Large intestine (tissue), 12 donors: Measurements from ENCODE around the gene ST6GAL2. TPM values are rescaled to one million over a fixed set of nuclear protein-coding genes. Genes with fewer than 3 reads are reported as not detected.
A peak's percentile ranks its signal among the peaks of the same experiment; 100 is the strongest.

Experiments
- DNase-seq, 2 donors: peaks; one replicate each; pipeline versions ENCODE4 v3.0.0 to v3.0.0-alpha.2; 2013
- H3K27ac ChIP-seq: one replicate; pipeline ENCODE4 v1.5.1; 2013; ENCODE audit warnings: low read length
- H3K27me3 ChIP-seq: 2 replicates; pipeline ENCODE4 v1.6.1; 2013; ENCODE audit warnings: low read length; ENCODE audit not compliant: control insufficient read depth, insufficient read depth
- H3K36me3 ChIP-seq: 2 replicates; pipeline ENCODE4 v1.6.1; 2013; ENCODE audit warnings: low read length; ENCODE audit not compliant: control insufficient read depth, insufficient read depth
- H3K4me1 ChIP-seq: one replicate; pipeline ENCODE4 v1.6.1; 2013; ENCODE audit warnings: low read length; ENCODE audit not compliant: control insufficient read depth, insufficient read depth
- H3K4me3 ChIP-seq: one replicate; pipeline ENCODE4 v1.5.1; 2013; ENCODE audit warnings: low read length
- H3K9me3 ChIP-seq: one replicate; pipeline ENCODE4 v1.6.1; 2013; ENCODE audit warnings: mild to moderate bottlenecking, low read depth, low read length, moderate library complexity; ENCODE audit not compliant: control insufficient read depth
- WGBS: methylation state at CpG from one replicate; pipeline ENCODE4 v1.1.5; 2013; ENCODE audit warnings: low lambda C conversion rate; ENCODE audit not compliant: insufficient coverage; 5-methylcytosine and 5-hydroxymethylcytosine counted together
- long read RNA-seq, 11 donors: transcript quantifications; one replicate each; lab custom pipeline, GENCODE V29; 2026
- polyA plus RNA-seq: library from polyadenylated mRNA; unstranded; fragments of 120-200 nt; gene quantifications from one replicate; pipeline ENCODE4 v1.2.1, GENCODE V29; 2013

Gene ST6GAL2, protein sequence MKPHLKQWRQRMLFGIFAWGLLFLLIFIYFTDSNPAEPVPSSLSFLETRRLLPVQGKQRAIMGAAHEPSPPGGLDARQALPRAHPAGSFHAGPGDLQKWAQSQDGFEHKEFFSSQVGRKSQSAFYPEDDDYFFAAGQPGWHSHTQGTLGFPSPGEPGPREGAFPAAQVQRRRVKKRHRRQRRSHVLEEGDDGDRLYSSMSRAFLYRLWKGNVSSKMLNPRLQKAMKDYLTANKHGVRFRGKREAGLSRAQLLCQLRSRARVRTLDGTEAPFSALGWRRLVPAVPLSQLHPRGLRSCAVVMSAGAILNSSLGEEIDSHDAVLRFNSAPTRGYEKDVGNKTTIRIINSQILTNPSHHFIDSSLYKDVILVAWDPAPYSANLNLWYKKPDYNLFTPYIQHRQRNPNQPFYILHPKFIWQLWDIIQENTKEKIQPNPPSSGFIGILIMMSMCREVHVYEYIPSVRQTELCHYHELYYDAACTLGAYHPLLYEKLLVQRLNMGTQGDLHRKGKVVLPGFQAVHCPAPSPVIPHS
- polyA plus RNA-seq = 5.2 TPM
- long read RNA-seq, donor 1 = 0 reads
- long read RNA-seq, donor 2, partial matches to known transcripts = 0 of 1 reads
- long read RNA-seq, donor 2, other reads (novel, unspliced or antisense) = 0 of 1 reads
- long read RNA-seq, donor 3 = 0 reads
- long read RNA-seq, donor 4 = 0 reads
- long read RNA-seq, donor 5, full-length matches to known transcripts = 3 of 3 reads
- long read RNA-seq, donor 5, partial matches to known transcripts = 0 of 3 reads
- long read RNA-seq, donor 5, other reads (novel, unspliced or antisense) = 0 of 3 reads
- long read RNA-seq, donor 6 = 0 reads
- long read RNA-seq, donor 7 = 0 reads
- long read RNA-seq, donor 8 = 0 reads
- long read RNA-seq, donor 9 = 0 reads
- long read RNA-seq, donor 10 = 0 reads
- long read RNA-seq, donor 11 = 0 reads

DNA sequence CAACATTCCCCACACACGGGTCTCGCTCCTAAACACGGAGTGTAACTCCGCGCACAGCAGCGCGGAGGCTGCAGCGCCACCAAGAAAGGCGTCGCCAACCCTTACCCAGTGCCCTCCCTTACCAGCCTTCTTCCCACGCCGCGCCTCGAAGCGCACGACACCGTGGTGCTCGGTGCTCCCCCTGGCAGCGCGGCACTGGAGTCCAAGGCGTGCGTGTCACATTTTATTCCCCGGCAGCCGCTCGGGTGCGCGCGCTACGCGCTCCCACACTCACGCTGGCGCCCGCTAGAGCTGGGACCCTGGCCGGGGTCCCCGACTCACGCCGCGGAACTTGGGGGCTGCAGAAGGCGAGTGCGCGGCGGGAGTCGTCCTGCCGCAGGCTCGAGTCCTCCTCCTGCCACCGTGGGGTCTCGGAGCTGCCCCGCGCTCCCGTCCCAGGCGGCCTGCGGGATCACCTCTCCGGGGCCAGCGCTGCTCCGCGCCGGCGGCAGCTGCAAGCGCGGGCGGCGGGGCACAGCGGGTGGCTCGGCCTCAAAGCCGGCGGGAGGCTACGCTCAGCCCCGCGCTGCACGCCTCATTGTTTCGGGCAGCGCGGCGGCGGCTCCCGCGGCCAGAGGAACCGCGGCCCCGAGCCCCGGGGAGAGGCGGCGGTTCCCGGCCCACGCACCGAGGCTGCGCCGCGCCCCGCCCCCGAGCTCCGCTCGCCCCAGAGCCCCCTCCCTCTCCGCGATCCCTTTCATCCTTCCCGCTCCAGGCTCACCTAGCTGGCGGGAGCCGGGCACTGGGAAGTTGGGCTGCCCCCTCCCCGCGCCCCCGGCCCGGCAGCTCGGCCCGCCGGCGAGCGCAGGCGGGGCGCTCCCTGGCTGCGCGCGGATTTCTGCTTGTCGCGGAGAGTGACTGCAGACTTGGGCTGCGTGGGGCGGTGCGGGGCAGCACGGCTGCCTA lies at the start of gene ST6GAL2:
Gene ST6GAL2 (minus strand): TSS at position 197 of the 945 bp plus-strand sequence. CDS start 42,190 bp downstream, outside the sequence.
- Histone ChIP-seq H3K27ac (peak within 1 kb of the TSS; percentile 29), H3K4me3 (peak within 1 kb of the TSS; percentile 44), H3K9me3 (peaks cover 3% of the 10 kb centered on the region), H3K36me3 (no peaks in the 10 kb centered on the region), H3K27me3 (peaks cover 43% of the 10 kb centered on the region), H3K4me1 (no peaks in the 10 kb centered on the region)
- no CpG with 5 or more reads among the region's 118 CpGs for WGBS
- peak; percentile 9 to 37 for DNase-seq

DNA sequence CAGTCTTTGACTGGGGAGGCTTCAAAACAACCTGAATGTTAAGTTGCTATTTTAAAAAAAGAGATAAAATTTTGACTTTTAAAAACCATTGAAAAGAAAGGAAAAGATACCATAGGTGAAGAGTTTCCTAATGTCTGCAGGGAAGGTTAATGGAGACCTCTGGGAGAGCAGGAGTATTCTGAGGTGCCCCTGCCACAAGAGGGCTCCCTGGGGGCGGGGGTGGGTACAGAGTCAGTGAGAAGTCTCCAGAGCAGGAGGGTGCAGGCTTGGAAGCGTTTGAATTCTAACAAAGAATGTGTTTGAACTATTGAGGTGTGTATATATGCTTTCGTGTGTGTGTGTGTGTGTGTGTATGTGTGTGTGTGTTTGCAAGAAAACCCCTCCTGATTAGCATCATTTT lies 46.7 kb upstream of the ST6GAL2 start:
- WGBS = no CpG with 5 or more reads among the region's 3 CpGs

DNA sequence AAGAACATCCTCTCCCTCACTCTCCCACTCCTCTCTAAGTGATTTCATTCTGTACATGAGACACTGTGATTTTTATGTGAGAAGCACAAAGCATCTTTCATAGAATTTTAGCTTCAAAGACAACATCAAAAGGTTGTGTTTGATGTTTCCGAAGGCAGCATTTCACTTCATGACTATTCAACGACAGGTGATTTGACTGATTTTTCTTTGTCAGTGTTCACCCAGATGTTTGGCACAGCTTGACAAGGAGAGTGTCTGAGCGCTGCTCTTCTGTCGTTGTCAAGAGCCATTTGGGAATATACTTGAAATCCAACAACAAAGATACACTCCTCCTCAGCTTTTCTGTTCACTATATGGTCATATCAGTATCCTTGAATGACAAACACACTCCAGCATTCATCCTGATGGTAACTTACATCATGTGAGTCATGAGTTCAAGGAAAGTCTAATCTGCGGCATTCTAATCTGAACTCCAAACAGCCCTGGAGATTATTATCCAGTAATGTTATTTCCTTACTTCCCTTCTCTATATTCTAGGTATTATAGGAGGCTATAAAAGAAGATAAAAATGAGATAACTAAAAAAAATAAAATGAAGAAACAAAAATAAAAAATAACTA lies 45.9 kb upstream of the ST6GAL2 start:
- no peak overlapping the region for H3K4me3 ChIP-seq
- H3K27me3 ChIP-seq = no peaks in the 10 kb centered on the region
- no CpG with 5 or more reads among the region's 5 CpGs for WGBS
- H3K4me1 ChIP-seq = no peaks in the 10 kb centered on the region
- H3K9me3 ChIP-seq = no peaks in the 10 kb centered on the region
- no peaks in the 10 kb centered on the region for H3K36me3 ChIP-seq
- no peak overlapping the region for H3K27ac ChIP-seq
- peak in 1 of 2 donors; percentile 0 for DNase-seq

More for the DNA sequence above, 46.7 kb upstream of the ST6GAL2 start:
- no peaks in the 10 kb centered on the region for H3K27me3 ChIP-seq
- no peaks in the 10 kb centered on the region for H3K4me1 ChIP-seq
- DNase-seq = no peak
- H3K27ac ChIP-seq = no peak overlapping the region
- no peak overlapping the region for H3K4me3 ChIP-seq
- H3K36me3 ChIP-seq = no peaks in the 10 kb centered on the region
- H3K9me3 ChIP-seq = no peaks in the 10 kb centered on the region

DNA sequence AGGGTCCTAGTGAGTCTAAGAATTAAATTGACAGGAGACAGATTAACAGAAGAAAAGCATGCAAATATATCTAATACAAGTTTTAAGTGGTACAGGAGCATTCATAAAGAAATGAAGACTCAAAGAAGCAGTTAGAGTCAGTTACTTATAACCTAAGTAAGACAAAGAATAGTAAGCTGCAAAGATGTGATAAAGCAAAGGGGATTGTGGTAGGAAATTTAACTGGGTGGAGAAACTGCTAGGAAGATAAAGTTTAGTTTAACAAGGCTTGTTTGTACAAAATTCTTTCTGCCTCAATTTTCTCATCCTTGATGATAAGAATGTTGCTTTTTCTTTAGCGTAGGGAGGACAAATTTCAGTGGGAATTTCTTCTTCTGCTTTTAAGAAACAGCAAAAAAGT lies 35.5 kb upstream of the ST6GAL2 start:
- no peak overlapping the region for H3K27ac ChIP-seq
- no peaks in the 10 kb centered on the region for H3K36me3 ChIP-seq

DNA sequence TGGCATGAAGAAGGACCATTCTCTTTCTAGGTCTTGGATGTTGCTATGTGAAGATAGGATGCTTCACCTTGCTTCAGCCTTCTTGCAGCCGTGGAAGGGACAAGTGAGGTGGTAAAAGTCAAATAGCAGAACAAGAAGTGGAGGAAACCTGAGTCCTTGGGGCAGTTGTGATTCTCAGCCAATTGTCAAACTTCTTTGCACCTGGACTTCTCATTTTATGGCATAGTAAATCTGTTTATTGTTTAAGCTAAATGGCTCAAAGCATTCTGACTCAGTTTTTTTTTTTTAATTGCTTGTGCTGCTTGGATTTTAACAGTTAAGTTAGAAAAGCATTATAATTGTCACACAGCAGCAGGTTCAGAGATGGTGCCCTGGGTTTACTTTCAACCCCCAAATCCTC lies 33.0 kb upstream of the ST6GAL2 start:
- no CpG with 5 or more reads among the region's 1 CpG for WGBS
- Histone ChIP-seq H3K36me3 (no peaks in the 10 kb centered on the region), H3K27me3 (no peaks in the 10 kb centered on the region), H3K9me3 (no peaks in the 10 kb centered on the region), H3K4me3 (no peak overlapping the region), H3K4me1 (no peaks in the 10 kb centered on the region), H3K27ac (no peak overlapping the region)
- DNase-seq = no peak

More for the DNA sequence above, 35.5 kb upstream of the ST6GAL2 start:
- H3K27me3 ChIP-seq = no peaks in the 10 kb centered on the region
- H3K4me1 ChIP-seq = no peaks in the 10 kb centered on the region
- no CpG with 5 or more reads among the region's 1 CpG for WGBS
- no peak for DNase-seq
- no peaks in the 10 kb centered on the region for H3K9me3 ChIP-seq
- H3K4me3 ChIP-seq = no peak overlapping the region

DNA sequence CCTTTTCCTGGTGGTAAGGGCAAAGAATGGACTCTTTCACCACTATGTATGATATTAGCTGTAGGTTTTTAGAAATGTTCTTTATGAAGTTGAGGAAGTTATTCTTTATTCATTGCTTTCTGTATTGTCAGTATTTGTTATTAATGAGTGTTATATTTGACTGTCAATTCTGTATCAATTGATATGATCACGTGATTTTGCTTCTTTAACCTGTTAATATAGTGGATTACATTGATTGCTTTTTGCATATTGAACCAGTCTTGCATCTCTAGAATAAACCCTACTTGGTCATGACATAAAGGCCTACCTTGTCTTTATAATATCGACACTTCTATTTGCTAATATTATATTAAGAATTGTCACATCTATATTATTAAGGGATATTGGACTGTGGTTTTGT lies 18.3 kb upstream of the ST6GAL2 start:
- Histone ChIP-seq H3K27ac (no peak overlapping the region), H3K4me1 (no peaks in the 10 kb centered on the region), H3K27me3 (no peaks in the 10 kb centered on the region), H3K4me3 (no peak overlapping the region), H3K36me3 (no peaks in the 10 kb centered on the region), H3K9me3 (no peaks in the 10 kb centered on the region)
- DNase-seq = no peak
- no CpG with 5 or more reads among the region's 2 CpGs for WGBS

DNA sequence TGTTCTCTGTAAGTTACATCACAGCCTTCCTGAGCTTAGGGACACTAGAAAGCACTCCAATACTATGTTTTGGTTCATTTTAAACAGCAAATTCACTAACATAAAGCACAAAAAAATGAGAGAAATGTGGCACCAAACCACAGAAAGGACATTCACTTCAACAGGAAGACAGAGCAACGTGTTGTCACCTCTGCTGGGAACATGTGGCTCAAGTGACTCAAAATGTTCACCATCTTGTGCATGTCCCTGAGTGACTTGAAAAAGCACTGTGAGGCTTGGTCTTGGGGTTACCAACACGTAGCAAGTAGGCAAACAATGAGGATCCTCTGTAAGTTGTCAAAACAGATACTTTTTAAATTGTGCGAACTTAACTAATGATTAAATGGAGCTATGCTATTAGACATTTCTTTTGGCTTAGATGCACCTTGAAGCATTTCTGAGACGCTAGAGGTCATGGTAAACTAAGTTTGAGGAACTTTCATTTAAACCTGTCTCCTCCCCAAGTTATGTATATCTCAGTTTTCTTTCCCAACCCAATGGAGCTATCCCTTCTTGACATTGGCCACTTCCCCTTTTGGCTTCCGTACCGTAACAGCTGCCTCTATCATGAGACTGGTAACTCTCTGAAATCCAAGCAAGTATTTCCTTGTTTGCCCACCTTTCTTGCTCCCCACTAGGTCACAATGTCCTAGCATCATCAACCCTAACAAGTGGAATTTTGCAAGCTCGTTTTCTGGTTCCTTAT lies 14.0 kb upstream of the ST6GAL2 start:
- no peaks in the 10 kb centered on the region for H3K9me3 ChIP-seq
- H3K27ac ChIP-seq = no peak overlapping the region
- WGBS = no CpG with 5 or more reads among the region's 7 CpGs
- DNase-seq = no peak
- no peaks in the 10 kb centered on the region for H3K4me1 ChIP-seq
- no peak overlapping the region for H3K4me3 ChIP-seq
- no peaks in the 10 kb centered on the region for H3K36me3 ChIP-seq
- no peaks in the 10 kb centered on the region for H3K27me3 ChIP-seq

DNA sequence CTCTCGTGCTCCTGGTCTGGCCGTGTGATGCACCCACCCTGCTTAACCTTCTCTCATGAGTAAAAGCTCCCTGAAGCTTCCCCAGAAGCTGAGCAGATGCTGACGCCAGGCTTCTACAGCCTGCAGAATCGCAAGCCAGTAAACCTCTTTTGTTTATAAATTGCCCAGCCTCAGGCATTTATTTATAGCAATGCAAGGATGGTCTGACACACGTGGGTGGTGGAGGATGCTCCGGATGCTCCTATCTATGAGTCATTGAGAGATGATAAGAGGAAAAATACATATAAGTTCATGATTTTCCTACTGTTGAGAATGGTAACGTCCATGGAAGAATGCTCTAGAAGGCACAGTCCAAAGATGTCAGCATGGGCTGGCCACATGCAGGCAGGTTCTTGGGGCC lies 8.6 kb upstream of the ST6GAL2 start:
- Histone ChIP-seq H3K4me3 (no peak overlapping the region), H3K9me3 (no peaks in the 10 kb centered on the region), H3K36me3 (no peaks in the 10 kb centered on the region), H3K27ac (no peak overlapping the region), H3K27me3 (no peaks in the 10 kb centered on the region), H3K4me1 (no peaks in the 10 kb centered on the region)
- 82% methylated on average over 2 of the region's 7 CpGs for WGBS
- DNase-seq = no peak

DNA sequence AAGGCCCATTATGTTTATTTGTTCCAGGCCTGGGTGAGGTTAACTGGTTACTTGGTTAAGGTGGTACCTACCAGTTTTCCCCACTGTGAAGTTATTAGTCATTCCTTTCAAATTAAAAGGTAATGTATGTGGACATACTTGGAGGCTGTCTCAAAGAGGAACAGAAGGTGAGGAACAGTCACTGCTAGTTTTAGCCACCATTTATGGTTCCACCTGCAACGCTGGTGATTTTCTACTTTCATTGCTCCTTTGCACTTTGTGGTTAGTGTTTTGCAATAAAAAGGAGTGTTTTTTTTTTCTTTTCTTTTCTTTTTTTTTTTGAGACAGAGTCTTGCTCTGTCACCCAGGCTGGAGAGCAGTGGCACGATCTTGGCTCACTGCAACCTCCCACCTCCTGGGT lies 6.1 kb upstream of the ST6GAL2 start:
- Histone ChIP-seq H3K9me3 (peaks cover 3% of the 10 kb centered on the region), H3K27ac (no peak overlapping the region), H3K27me3 (peaks cover 14% of the 10 kb centered on the region), H3K4me3 (no peak overlapping the region), H3K4me1 (no peaks in the 10 kb centered on the region), H3K36me3 (no peaks in the 10 kb centered on the region)
- WGBS = 80% methylated on average over 1 of the region's 2 CpGs
- DNase-seq = no peak
